Endothelial cell of umbilical vein (primary cell): ENCODE data around the gene COA4.

Experiments
- CTCF ChIP-seq, 2 donors: IDR thresholded peaks; 1 replicate in 1 of 2; 2 replicates in 1 of 2; pipeline ENCODE4 v1.5.1; 2011; ENCODE audit warnings: low read length in 2 of 2, mild to moderate bottlenecking in 2 of 2, moderate library complexity in 2 of 2, control low read depth in 1 of 2, inconsistent platforms in 1 of 2, low read depth in 1 of 2; ENCODE audit not compliant: insufficient read depth in 1 of 2; ENCODE audit errors: extremely low read depth in 1 of 2
- EZH2 ChIP-seq: IDR thresholded peaks from 2 replicates; pipeline ENCODE4 v1.6.1; 2012; ENCODE audit warnings: borderline replicate concordance, low read depth, mild to moderate bottlenecking, moderate library complexity, low read length, inconsistent platforms; ENCODE audit not compliant: severe bottlenecking
- JUN ChIP-seq: IDR thresholded peaks from 2 replicates; pipeline ENCODE4 v1.6.1; 2011; ENCODE audit warnings: borderline replicate concordance, low read depth; ENCODE audit not compliant: insufficient read length, insufficient read depth
- POLR2A ChIP-seq: IDR thresholded peaks from 2 replicates; pipeline ENCODE4 v1.6.1; 2012; ENCODE audit warnings: low read depth, mild to moderate bottlenecking, control low read depth, low read length

- TF ChIP-seq POLR2A (no peak), JUN (no peak), CTCF (IDR thresholded peaks at IDR 0.05; ENCODE audit: extremely low read depth in 1 of 2, insufficient read depth in 1 of 2, low read depth in 1 of 2, low read length in 2 of 2) (no peak), EZH2 (no peak)
Observed at GRCh38 chr11:73893041-73893440, 16.4 kb upstream of the COA4 start.
